Smooth muscle cell of the coronary artery (primary cell): Measurements from ENCODE around the gene PTGES2. TPM values are rescaled to one million over a fixed set of nuclear protein-coding genes. Genes with fewer than 3 reads are reported as not detected.

Source experiments
- total RNA-seq: library from RNA; depleted of rRNA; stranded (reverse); fragments of >200 nt; gene quantifications from 2 replicates; pipeline ENCODE4 v1.2.3, GENCODE V29; 2014; ENCODE audit warnings: low replicate concordance

Gene PTGES2
- 69.7 and 112 TPM in 2 replicates for total RNA-seq

DNA sequence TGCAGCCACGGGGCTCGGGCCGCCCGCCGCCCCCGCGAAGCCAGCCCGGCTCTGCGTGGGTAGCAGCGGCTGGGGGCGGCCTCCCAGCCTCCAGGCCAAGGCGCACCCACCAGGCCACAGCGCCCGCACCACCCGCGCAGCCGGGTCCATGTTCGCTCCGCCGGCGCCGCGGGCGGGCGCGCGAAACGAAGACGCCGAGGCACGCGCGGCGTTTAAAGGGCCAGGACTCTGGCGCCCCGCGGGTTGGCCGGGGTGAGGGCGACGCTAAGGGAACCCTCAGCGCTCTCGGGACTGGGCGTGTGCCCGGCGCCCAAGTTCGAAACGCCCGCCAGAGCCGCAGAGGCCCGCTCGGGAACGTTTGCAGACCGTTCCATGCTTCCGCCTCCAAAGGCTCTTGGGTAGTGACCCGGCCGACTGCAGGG lies at the start of gene PTGES2:
PTGES2 (minus strand) TSS at position 162 of the 422 bp plus-strand sequence; CDS start at position 150, 12 bp downstream.

GRCh38 chr9:128159784-128160602 lies 32.5 kb upstream of the PTGES2 start, which contains the start of gene BBLN:
Gene BBLN (plus strand): TSS chr9:128160265. CDS start chr9:128160408, 143 bp downstream.

GRCh38 chr9:128149001-128149701 lies 21.6 kb upstream of the PTGES2 start, which contains the start of gene LCN2:
Gene LCN2 (plus strand): TSS chr9:128149453. CDS start chr9:128149526, 73 bp downstream.

Other genes starting within 250 kb of the PTGES2 start
- gene ST6GALNAC6, start 228.1 kb downstream of the PTGES2 start, total RNA-seq, result 32.0 and 79.7 TPM in 2 replicates
- gene ST6GALNAC4, start 210.7 kb downstream of the PTGES2 start, total RNA-seq, result 22.9 and 44.7 TPM in 2 replicates
- gene PIP5KL1, start 197.0 kb downstream of the PTGES2 start, total RNA-seq, result 0.45 and 0.94 TPM in 2 replicates
- 7.1 and 8.6 TPM in 2 replicates for gene DPM2, start 189.9 kb downstream of the PTGES2 start, total RNA-seq
- 4.7 and 5.9 TPM in 2 replicates for gene EEIG1, start 146.7 kb downstream of the PTGES2 start, total RNA-seq
- gene NAIF1, start 60.4 kb downstream of the PTGES2 start, total RNA-seq, result 10.1 and 16.0 TPM in 2 replicates
- 19.2 and 19.4 TPM in 2 replicates for gene SLC25A25, start 59.5 kb downstream of the PTGES2 start, total RNA-seq
- gene LCN2, start 21.7 kb upstream of the PTGES2 start, total RNA-seq, result not detected in 2 replicates
- gene BBLN, start 32.5 kb upstream of the PTGES2 start, total RNA-seq, result 3.7 and 26.9 TPM in 2 replicates
- gene CIZ1, start 63.8 kb upstream of the PTGES2 start, total RNA-seq, result 16.0 and 27.5 TPM in 2 replicates
- 4.4 and 70.0 TPM in 2 replicates for gene DNM1, start 75.7 kb upstream of the PTGES2 start, total RNA-seq
- 117 and 137 TPM in 2 replicates for gene GOLGA2, start 148.3 kb upstream of the PTGES2 start, total RNA-seq
- 35.1 and 64.4 TPM in 2 replicates for gene SWI5, start 148.5 kb upstream of the PTGES2 start, total RNA-seq
- 18.1 and 24.8 TPM in 2 replicates for gene TRUB2, start 194.7 kb upstream of the PTGES2 start, total RNA-seq
- gene COQ4, start 195.1 kb upstream of the PTGES2 start, total RNA-seq, result 22.9 and 23.2 TPM in 2 replicates
- 11.2 and 17.7 TPM in 2 replicates for gene SLC27A4, start 212.8 kb upstream of the PTGES2 start, total RNA-seq
- 25.9 and 36.8 TPM in 2 replicates for gene URM1, start 243.6 kb upstream of the PTGES2 start, total RNA-seq